ENCODE results near the gene PDS5A. TPM values are rescaled to one million over a fixed set of nuclear protein-coding genes. Genes with fewer than 3 reads are reported as not detected.

The PDS5A gene
- total and polyA plus RNA-seq, 9 of the 15 experiments (the other 6 are each of a cell fraction or from before 2014, with no cell fraction given): 16.4 to 85.4 (median 70.0) TPM

DNA sequence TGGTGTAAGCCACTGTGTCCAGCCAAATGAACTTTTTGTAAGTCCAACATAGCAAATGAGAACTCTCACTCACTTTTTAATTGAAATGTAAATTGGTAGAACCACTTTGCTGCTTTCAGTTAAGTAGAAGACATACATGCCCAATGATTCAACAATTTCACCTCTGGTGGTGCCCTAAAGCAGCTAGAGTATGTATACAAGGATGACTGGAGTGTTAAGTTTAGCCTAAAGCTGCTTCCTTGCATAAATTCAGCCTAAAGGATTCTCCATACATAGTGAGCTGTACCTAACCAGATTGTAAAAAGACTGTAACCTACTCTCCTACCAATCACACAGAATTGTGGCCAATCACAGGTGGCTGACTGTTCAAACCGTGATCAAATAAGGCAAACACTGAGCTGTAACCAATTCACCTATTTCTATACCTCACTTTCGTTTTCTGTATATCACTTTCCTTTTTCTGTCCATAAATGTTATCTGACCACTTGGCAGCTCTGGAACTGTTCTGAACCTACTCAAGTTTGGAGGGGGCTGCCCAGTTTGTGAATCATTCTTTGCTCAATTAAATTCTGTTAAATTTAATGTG, 39.9 kb downstream of the PDS5A start:
- H3K9me1 ChIP-seq (ENCODE audit: control insufficient read depth, insufficient read depth, low read length): no peaks in the 10 kb centered on the region
- ATAC-seq (no peak), DNase-seq (ENCODE audit: extremely low read depth in 1 of 4, low spot score in 3 of 4) (no peak), FAIRE-seq (no peak)
- H3K27ac ChIP-seq (ENCODE audit: extremely low read depth, low read depth, low read length): no peak overlapping the region
- no peak overlapping the region for H3K4me3 ChIP-seq
- H3K79me2 ChIP-seq (ENCODE audit: control insufficient read depth, insufficient read depth, low read length): peaks cover 93% of the 10 kb centered on the region
- H3K9me3 ChIP-seq (replicated peaks; ENCODE audit: control insufficient read depth, insufficient read depth, low read depth, low read length): no peaks in the 10 kb centered on the region
- no peaks in the 10 kb centered on the region for H3K27me3 ChIP-seq (ENCODE audit: control insufficient read depth in 2 of 2, insufficient read depth in 2 of 2, low read length in 2 of 2)
- 0 out of 2 replicates have a peak, but pooled peaks cover 10% of the 10 kb centered on the region for H4K20me1 ChIP-seq (replicated peaks; ENCODE audit: control insufficient read depth, insufficient read depth, low read length)
- no TSS peak for BruUV-seq (replicated peaks)
- no peak overlapping the region for H3K4me2 ChIP-seq (ENCODE audit: insufficient read depth, low read length)
- intact Hi-C loops (cut with micrococcal nuclease): no loop called here
- H3K4me1 ChIP-seq (replicated peaks in 1 of 2; ENCODE audit: control insufficient read depth in 2 of 2, insufficient read depth in 2 of 2, low read length in 2 of 2): no peaks in the 10 kb centered on the region; a peak in 1 of 5 replicates
- H2AFZ ChIP-seq (ENCODE audit: low read depth, low read length): no peak overlapping the region
- ChIA-PET CTCF (ENCODE audit: low intra/inter-chr PET ratio) (no interaction called here), POLR2A (interaction anchor here (0.7 to 1.4 kb wide), 3 partner anchors 9 to 119 kb away, joined by 3 to 4 read pairs (median 3); partner anchors contain the start of gene N4BP2)
- WGBS (ENCODE audit: insufficient coverage, low coverage, missing lambda C conversion rate): 86% methylated on average over 2 of the region's 2 CpGs
- H3K9ac ChIP-seq (ENCODE audit: insufficient read depth in 1 of 2, low read depth in 2 of 2, low read length in 2 of 2): no peak overlapping the region
- peaks cover 31% of the 10 kb centered on the region for H3K36me3 ChIP-seq (ENCODE audit: control insufficient read depth, insufficient read depth, low read length)
- in situ Hi-C loops (cut with MboI): no loop called here
- TF ChIP-seq ERF (CRISPR knock-in tag; IDR thresholded peaks at IDR 0.05): no peak
- TF ChIP-seq, protein P1, sequence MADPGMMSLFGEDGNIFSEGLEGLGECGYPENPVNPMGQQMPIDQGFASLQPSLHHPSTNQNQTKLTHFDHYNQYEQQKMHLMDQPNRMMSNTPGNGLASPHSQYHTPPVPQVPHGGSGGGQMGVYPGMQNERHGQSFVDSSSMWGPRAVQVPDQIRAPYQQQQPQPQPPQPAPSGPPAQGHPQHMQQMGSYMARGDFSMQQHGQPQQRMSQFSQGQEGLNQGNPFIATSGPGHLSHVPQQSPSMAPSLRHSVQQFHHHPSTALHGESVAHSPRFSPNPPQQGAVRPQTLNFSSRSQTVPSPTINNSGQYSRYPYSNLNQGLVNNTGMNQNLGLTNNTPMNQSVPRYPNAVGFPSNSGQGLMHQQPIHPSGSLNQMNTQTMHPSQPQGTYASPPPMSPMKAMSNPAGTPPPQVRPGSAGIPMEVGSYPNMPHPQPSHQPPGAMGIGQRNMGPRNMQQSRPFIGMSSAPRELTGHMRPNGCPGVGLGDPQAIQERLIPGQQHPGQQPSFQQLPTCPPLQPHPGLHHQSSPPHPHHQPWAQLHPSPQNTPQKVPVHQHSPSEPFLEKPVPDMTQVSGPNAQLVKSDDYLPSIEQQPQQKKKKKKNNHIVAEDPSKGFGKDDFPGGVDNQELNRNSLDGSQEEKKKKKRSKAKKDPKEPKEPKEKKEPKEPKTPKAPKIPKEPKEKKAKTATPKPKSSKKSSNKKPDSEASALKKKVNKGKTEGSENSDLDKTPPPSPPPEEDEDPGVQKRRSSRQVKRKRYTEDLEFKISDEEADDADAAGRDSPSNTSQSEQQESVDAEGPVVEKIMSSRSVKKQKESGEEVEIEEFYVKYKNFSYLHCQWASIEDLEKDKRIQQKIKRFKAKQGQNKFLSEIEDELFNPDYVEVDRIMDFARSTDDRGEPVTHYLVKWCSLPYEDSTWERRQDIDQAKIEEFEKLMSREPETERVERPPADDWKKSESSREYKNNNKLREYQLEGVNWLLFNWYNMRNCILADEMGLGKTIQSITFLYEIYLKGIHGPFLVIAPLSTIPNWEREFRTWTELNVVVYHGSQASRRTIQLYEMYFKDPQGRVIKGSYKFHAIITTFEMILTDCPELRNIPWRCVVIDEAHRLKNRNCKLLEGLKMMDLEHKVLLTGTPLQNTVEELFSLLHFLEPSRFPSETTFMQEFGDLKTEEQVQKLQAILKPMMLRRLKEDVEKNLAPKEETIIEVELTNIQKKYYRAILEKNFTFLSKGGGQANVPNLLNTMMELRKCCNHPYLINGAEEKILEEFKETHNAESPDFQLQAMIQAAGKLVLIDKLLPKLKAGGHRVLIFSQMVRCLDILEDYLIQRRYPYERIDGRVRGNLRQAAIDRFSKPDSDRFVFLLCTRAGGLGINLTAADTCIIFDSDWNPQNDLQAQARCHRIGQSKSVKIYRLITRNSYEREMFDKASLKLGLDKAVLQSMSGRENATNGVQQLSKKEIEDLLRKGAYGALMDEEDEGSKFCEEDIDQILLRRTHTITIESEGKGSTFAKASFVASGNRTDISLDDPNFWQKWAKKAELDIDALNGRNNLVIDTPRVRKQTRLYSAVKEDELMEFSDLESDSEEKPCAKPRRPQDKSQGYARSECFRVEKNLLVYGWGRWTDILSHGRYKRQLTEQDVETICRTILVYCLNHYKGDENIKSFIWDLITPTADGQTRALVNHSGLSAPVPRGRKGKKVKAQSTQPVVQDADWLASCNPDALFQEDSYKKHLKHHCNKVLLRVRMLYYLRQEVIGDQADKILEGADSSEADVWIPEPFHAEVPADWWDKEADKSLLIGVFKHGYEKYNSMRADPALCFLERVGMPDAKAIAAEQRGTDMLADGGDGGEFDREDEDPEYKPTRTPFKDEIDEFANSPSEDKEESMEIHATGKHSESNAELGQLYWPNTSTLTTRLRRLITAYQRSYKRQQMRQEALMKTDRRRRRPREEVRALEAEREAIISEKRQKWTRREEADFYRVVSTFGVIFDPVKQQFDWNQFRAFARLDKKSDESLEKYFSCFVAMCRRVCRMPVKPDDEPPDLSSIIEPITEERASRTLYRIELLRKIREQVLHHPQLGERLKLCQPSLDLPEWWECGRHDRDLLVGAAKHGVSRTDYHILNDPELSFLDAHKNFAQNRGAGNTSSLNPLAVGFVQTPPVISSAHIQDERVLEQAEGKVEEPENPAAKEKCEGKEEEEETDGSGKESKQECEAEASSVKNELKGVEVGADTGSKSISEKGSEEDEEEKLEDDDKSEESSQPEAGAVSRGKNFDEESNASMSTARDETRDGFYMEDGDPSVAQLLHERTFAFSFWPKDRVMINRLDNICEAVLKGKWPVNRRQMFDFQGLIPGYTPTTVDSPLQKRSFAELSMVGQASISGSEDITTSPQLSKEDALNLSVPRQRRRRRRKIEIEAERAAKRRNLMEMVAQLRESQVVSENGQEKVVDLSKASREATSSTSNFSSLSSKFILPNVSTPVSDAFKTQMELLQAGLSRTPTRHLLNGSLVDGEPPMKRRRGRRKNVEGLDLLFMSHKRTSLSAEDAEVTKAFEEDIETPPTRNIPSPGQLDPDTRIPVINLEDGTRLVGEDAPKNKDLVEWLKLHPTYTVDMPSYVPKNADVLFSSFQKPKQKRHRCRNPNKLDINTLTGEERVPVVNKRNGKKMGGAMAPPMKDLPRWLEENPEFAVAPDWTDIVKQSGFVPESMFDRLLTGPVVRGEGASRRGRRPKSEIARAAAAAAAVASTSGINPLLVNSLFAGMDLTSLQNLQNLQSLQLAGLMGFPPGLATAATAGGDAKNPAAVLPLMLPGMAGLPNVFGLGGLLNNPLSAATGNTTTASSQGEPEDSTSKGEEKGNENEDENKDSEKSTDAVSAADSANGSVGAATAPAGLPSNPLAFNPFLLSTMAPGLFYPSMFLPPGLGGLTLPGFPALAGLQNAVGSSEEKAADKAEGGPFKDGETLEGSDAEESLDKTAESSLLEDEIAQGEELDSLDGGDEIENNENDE (IDR thresholded peaks at IDR 0.05; ENCODE audit: low read depth, low read length): no peak
- no peak for TF ChIP-seq EWSR1 (IDR thresholded peaks at IDR 0.05; ENCODE audit: borderline replicate concordance, low read depth, partially characterized antibody)

Data from K562 (cell line).